ENCODE data around the gene SPACA6. TPM values are rescaled to one million over a fixed set of nuclear protein-coding genes. Genes with fewer than 3 reads are reported as not detected.

The SPACA6 gene
- total RNA-seq, 4 donors from 2014 or later: 11.8 to 37.8 (median 17.4) TPM

- H3K27ac ChIP-seq (replicated peaks in 1 of 4): no peak overlapping the region
- no peaks in the 10 kb centered on the region for H3K36me3 ChIP-seq
- H3K9me3 ChIP-seq: no peaks in the 10 kb centered on the region
- H3K4me3 ChIP-seq: no peak overlapping the region
- H3K4me1 ChIP-seq: peaks cover 10 to 19% (median 19%) of the 10 kb centered on the region in 4 donors
- TF ChIP-seq POLR2AphosphoS5 (IDR thresholded peaks at IDR 0.05): no peak
- TF ChIP-seq CTCF (IDR thresholded peaks at IDR 0.05): no peak
- no peak for TF ChIP-seq EP300 (IDR thresholded peaks at IDR 0.05)
- TF ChIP-seq POLR2A (IDR thresholded peaks at IDR 0.05; ENCODE audit: low read depth): no peak
- no peak for DNase-seq (ENCODE audit: extremely low spot score)
- intact Hi-C loops (cut with DNase I): no loop called here
- H3K27me3 ChIP-seq: peaks cover 0 to 94% (median 22%) of the 10 kb centered on the region in 4 donors
- 63% methylated on average over 2 of the region's 2 CpGs for WGBS
These were observed 29.4 kb downstream of the SPACA6 start for GRCh38 chr19:51722492-51722891.

- Histone ChIP-seq H3K4me3 (no peak overlapping the region), H3K4me1 (peaks cover 4 to 14% (median 13%) of the 10 kb centered on the region in 4 donors), H3K36me3 (no peaks in the 10 kb centered on the region), H3K27ac (replicated peaks in 1 of 4) (no peak overlapping the region), H3K9me3 (no peaks in the 10 kb centered on the region), H3K27me3 (peaks cover 0 to 95% (median 19%) of the 10 kb centered on the region in 4 donors)
- DNase-seq (ENCODE audit: extremely low spot score): no peak
- WGBS: 56% methylated on average over 14 of the region's 15 CpGs
- TF ChIP-seq EP300 (IDR thresholded peaks at IDR 0.05): no peak
- no peak for TF ChIP-seq POLR2AphosphoS5 (IDR thresholded peaks at IDR 0.05)
- no peak for TF ChIP-seq POLR2A (IDR thresholded peaks at IDR 0.05; ENCODE audit: low read depth)
- TF ChIP-seq CTCF (IDR thresholded peaks at IDR 0.05): no peak
- intact Hi-C loops (cut with DNase I): no loop called here
These were observed 31.4 kb downstream of the SPACA6 start for GRCh38 chr19:51724543-51724942.

- Histone ChIP-seq H3K27ac (replicated peaks in 1 of 4) (no peak overlapping the region), H3K4me1 (peaks cover 0 to 10% (median 8%) of the 10 kb centered on the region in 4 donors), H3K36me3 (no peaks in the 10 kb centered on the region), H3K27me3 (peaks cover 0 to 92% (median 10%) of the 10 kb centered on the region in 4 donors), H3K4me3 (no peak overlapping the region), H3K9me3 (no peaks in the 10 kb centered on the region)
- TF ChIP-seq POLR2AphosphoS5 (IDR thresholded peaks at IDR 0.05): peak; percentile 38 to 54
- no peak for TF ChIP-seq EP300 (IDR thresholded peaks at IDR 0.05)
- no peak for TF ChIP-seq CTCF (IDR thresholded peaks at IDR 0.05)
- TF ChIP-seq POLR2A (IDR thresholded peaks at IDR 0.05; ENCODE audit: low read depth): no peak
- DNase-seq (ENCODE audit: extremely low spot score): no peak
- intact Hi-C loops (cut with DNase I): no loop called here
- WGBS: 20% methylated on average over 9 of the region's 14 CpGs
These were observed 32.9 kb downstream of the SPACA6 start for GRCh38 chr19:51726049-51726448.

- peaks cover 0 to 88% (median 10%) of the 10 kb centered on the region in 4 donors for H3K27me3 ChIP-seq
- H3K36me3 ChIP-seq: no peaks in the 10 kb centered on the region
- H3K9me3 ChIP-seq: no peaks in the 10 kb centered on the region
- peaks cover 0 to 10% (median 8%) of the 10 kb centered on the region in 4 donors for H3K4me1 ChIP-seq
- no peak overlapping the region for H3K4me3 ChIP-seq
- WGBS: 79% methylated on average over 7 of the region's 7 CpGs
- no peak for DNase-seq (ENCODE audit: extremely low spot score)
- intact Hi-C loops (cut with DNase I): no loop called here
- TF ChIP-seq CTCF (IDR thresholded peaks at IDR 0.05) (no peak), POLR2A (IDR thresholded peaks at IDR 0.05; ENCODE audit: low read depth) (no peak), POLR2AphosphoS5 (IDR thresholded peaks at IDR 0.05) (no peak), EP300 (IDR thresholded peaks at IDR 0.05) (no peak)
- no peak overlapping the region for H3K27ac ChIP-seq (replicated peaks in 1 of 4)
These were observed 34.3 kb downstream of the SPACA6 start for GRCh38 chr19:51727349-51727880.

GRCh38 chr19:51729781-51730180, 36.7 kb downstream of the SPACA6 start:
- no peaks in the 10 kb centered on the region for H3K36me3 ChIP-seq
- TF ChIP-seq POLR2A (IDR thresholded peaks at IDR 0.05; ENCODE audit: low read depth) (no peak), POLR2AphosphoS5 (IDR thresholded peaks at IDR 0.05) (no peak), CTCF (IDR thresholded peaks at IDR 0.05) (no peak), EP300 (IDR thresholded peaks at IDR 0.05) (no peak)
- no peak for DNase-seq (ENCODE audit: extremely low spot score)
- intact Hi-C loops (cut with DNase I): no loop called here
- no peak overlapping the region for H3K27ac ChIP-seq (replicated peaks in 1 of 4)
- 58% methylated on average over 2 of the region's 2 CpGs for WGBS
- peaks cover 0 to 88% (median 8%) of the 10 kb centered on the region in 4 donors for H3K27me3 ChIP-seq
- H3K4me1 ChIP-seq: peaks cover 0 to 10% (median 8%) of the 10 kb centered on the region in 4 donors
- no peak overlapping the region for H3K4me3 ChIP-seq
- H3K9me3 ChIP-seq: no peaks in the 10 kb centered on the region

Measured in esophagus muscularis mucosa (tissue), 4 donors.